ENCODE measurements around the gene SCP2. TPM values are rescaled to one million over a fixed set of nuclear protein-coding genes. Genes with fewer than 3 reads are reported as not detected.

Gene SCP2
- total and polyA plus RNA-seq, 7 donors: 49.3 to 96.9 (median 88.3) TPM

- TF ChIP-seq CTCF (IDR thresholded peaks at IDR 0.05): no peak
- peaks cover 24% of the 10 kb centered on the region for H3K4me1 ChIP-seq
- H3K9me3 ChIP-seq: no peaks in the 10 kb centered on the region
- 96 to 100% (median 97%) methylated on average over 1 of the region's 1 CpG for WGBS, 3 donors
- peak overlapping the region; percentile 10 for H3K27ac ChIP-seq
- H3K27me3 ChIP-seq (ENCODE audit: insufficient read depth in 3 of 3, low read length in 2 of 3): no peaks in the 10 kb centered on the region
- ATAC-seq: no peak
- intact Hi-C loops (cut with DNase I): no loop called here
- no peak for DNase-seq
- H3K4me3 ChIP-seq: no peak overlapping the region
- peaks cover 0 to 3% of the 10 kb centered on the region in 2 donors for H3K36me3 ChIP-seq (ENCODE audit: insufficient read depth in 1 of 2, low read depth in 1 of 2)
These were observed 9.5 kb upstream of the SCP2 start for GRCh38 chr1:52917581-52917980.

- Histone ChIP-seq H3K4me3 (no peak overlapping the region), H3K36me3 (ENCODE audit: insufficient read depth in 1 of 2, low read depth in 1 of 2) (peaks cover 0 to 3% of the 10 kb centered on the region in 2 donors), H3K27ac (no peak overlapping the region), H3K9me3 (no peaks in the 10 kb centered on the region), H3K27me3 (ENCODE audit: insufficient read depth in 3 of 3, low read length in 2 of 3) (no peaks in the 10 kb centered on the region), H3K4me1 (peaks cover 24% of the 10 kb centered on the region)
- TF ChIP-seq CTCF (IDR thresholded peaks at IDR 0.05): no peak
- DNase-seq: no peak
- intact Hi-C loops (cut with DNase I): no loop called here
- ATAC-seq: no peak
- 84 to 85% (median 85%) methylated on average over 6 of the region's 6 CpGs for WGBS, 3 donors
These were observed 8.9 kb upstream of the SCP2 start for GRCh38 chr1:52918201-52918600.

GRCh38 chr1:52919051-52919722 is 7.9 kb upstream of the SCP2 start:
- intact Hi-C loops (cut with DNase I): no loop called here
- no peak for DNase-seq
- Histone ChIP-seq H3K9me3 (no peaks in the 10 kb centered on the region), H3K4me3 (no peak overlapping the region), H3K27ac (peak overlapping the region; percentile 39), H3K27me3 (ENCODE audit: insufficient read depth in 3 of 3, low read length in 2 of 3) (no peaks in the 10 kb centered on the region), H3K4me1 (peaks cover 24% of the 10 kb centered on the region), H3K36me3 (ENCODE audit: insufficient read depth in 1 of 2, low read depth in 1 of 2) (no peaks in the 10 kb centered on the region)
- TF ChIP-seq CTCF (IDR thresholded peaks at IDR 0.05): no peak
- 82 to 93% (median 85%) methylated on average over 7 of the region's 7 CpGs for WGBS, 3 donors
- ATAC-seq: no peak

- Histone ChIP-seq H3K27ac (peak overlapping the region; percentile 89), H3K27me3 (ENCODE audit: insufficient read depth in 3 of 3, low read length in 2 of 3) (no peaks in the 10 kb centered on the region), H3K4me1 (peaks cover 24% of the 10 kb centered on the region), H3K9me3 (no peaks in the 10 kb centered on the region), H3K4me3 (no peak overlapping the region), H3K36me3 (ENCODE audit: insufficient read depth in 1 of 2, low read depth in 1 of 2) (no peaks in the 10 kb centered on the region)
- intact Hi-C loops (cut with DNase I): loop anchor here in 1 of 2 donors (10.0 kb wide), 2 partner anchors 75 to 195 kb away; partner anchors contain the start of genes ZYG11A and ZYG11B
- whole genome bisulfite sequencing, 3 donors: 85 to 95% (median 85%) methylated on average over 10 of the region's 10 CpGs
- no peak for TF ChIP-seq CTCF (IDR thresholded peaks at IDR 0.05)
- ATAC-seq: no peak
- DNase-seq: no peak
These were observed 7.2 kb upstream of the SCP2 start for GRCh38 chr1:52919723-52920483.
